WTC11 (cell line): ENCODE data around the gene ADCY5. TPM values are rescaled to one million over a fixed set of nuclear protein-coding genes. Genes with fewer than 3 reads are reported as not detected.

Experiments used
- ATAC-seq: fragments of 200-7000 bp; cut with Tn5 transposase; 2 replicates; pipeline ENCODE4 v1.10.0; 2021; ENCODE audit warnings: mild to moderate bottlenecking, moderate library complexity
- CTCF ChIA-PET: fragments of 300-600 bp; sonication (Branson Sonifier 250); formaldehyde crosslinking; loops from one replicate; lab custom pipeline; 2021; ENCODE audit warnings: antibody characterized with exemption; lab: Charles Lee
- POLR2A ChIA-PET: fragments of 350-600 bp; sonication (Branson Sonifier 250); formaldehyde crosslinking; loops from one replicate; lab custom pipeline; 2021; ENCODE audit warnings: antibody characterized with exemption; lab: Charles Lee
- DNase-seq: peaks from one replicate; pipeline ENCODE4 v3.0.0; 2021; ENCODE audit warnings: low spot score
- H3K27ac Mint-ChIP-seq: 2 replicates; pipeline ENCODE4 v1.8.0; 2021; ENCODE audit warnings: mixed read lengths
- H3K27me3 Mint-ChIP-seq: 2 replicates; pipeline ENCODE4 v1.8.0; 2021; ENCODE audit warnings: low read depth, mild to moderate bottlenecking, moderate library complexity, mixed read lengths
- H3K36me3 Mint-ChIP-seq: 2 replicates; pipeline ENCODE4 v1.8.0; 2021; ENCODE audit warnings: mixed read lengths
- H3K4me1 Mint-ChIP-seq: 2 replicates; pipeline ENCODE4 v1.8.0; 2022; ENCODE audit warnings: mixed read lengths
- H3K4me3 Mint-ChIP-seq: 2 replicates; pipeline ENCODE4 v1.8.0; 2021; ENCODE audit warnings: mild to moderate bottlenecking, moderate library complexity, mixed read lengths
- H3K9me3 Mint-ChIP-seq: 2 replicates; pipeline ENCODE4 v1.8.0; 2021; ENCODE audit warnings: mixed read lengths
- ATF1 ChIP-seq: sonication (generic); formaldehyde crosslinking; IDR thresholded peaks from 2 replicates; pipeline ENCODE4 v1.8.1; 2023; ENCODE audit warnings: mild to moderate bottlenecking, moderate library complexity, missing genetic modification reagents
- GRHL2 ChIP-seq: fragments of 250-450 bp; sonication (Bioruptor Pico); IDR thresholded peaks from 2 replicates; pipeline ENCODE4 v1.8.0; 2022; ENCODE audit warnings: mild to moderate bottlenecking, moderate library complexity; ENCODE audit not compliant: insufficient replicate concordance, severe bottlenecking
- HMGA2 ChIP-seq: fragments of 250-450 bp; sonication (Bioruptor Pico); IDR thresholded peaks from 2 replicates; pipeline ENCODE4 v1.4.0; 2021; ENCODE audit warnings: mild to moderate bottlenecking, moderate library complexity
- PRRX2 ChIP-seq: fragments of 250-450 bp; sonication (Bioruptor Pico); IDR thresholded peaks from 2 replicates; pipeline ENCODE4 v1.8.0; 2021; ENCODE audit warnings: mild to moderate bottlenecking
- RELA ChIP-seq: sonication (generic); formaldehyde crosslinking; IDR thresholded peaks from 2 replicates; pipeline ENCODE4 v1.8.1; 2022; ENCODE audit warnings: missing genetic modification reagents, mild to moderate bottlenecking, borderline replicate concordance
- SP1 ChIP-seq: sonication (generic); formaldehyde crosslinking; conservative IDR thresholded peaks from 2 replicates; pipeline ENCODE4 v1.8.1; 2022; ENCODE audit warnings: missing genetic modification reagents
- TEAD4 ChIP-seq: sonication (generic); formaldehyde crosslinking; IDR thresholded peaks from 2 replicates; pipeline ENCODE4 v1.8.0; 2022; ENCODE audit warnings: mild to moderate bottlenecking, missing genetic modification reagents
- ZBTB21 ChIP-seq: sonication (generic); formaldehyde crosslinking; IDR thresholded peaks from 2 replicates; pipeline ENCODE4 v1.8.1; 2023; ENCODE audit warnings: mild to moderate bottlenecking, missing genetic modification reagents, borderline replicate concordance
- ZNF396 ChIP-seq: fragments of 250-450 bp; sonication (Bioruptor Pico); IDR thresholded peaks from 2 replicates; pipeline ENCODE4 v1.8.0; 2021; ENCODE audit warnings: mild to moderate bottlenecking, moderate library complexity, borderline replicate concordance
- ZNF671 ChIP-seq: fragments of 250-450 bp; sonication (Bioruptor Pico); IDR thresholded peaks from 2 replicates; pipeline ENCODE4 v1.8.0; 2021; ENCODE audit warnings: mild to moderate bottlenecking
- total RNA-seq: library from RNA; stranded (reverse); gene quantifications from 3 replicates; pipeline ENCODE4 v1.2.3, GENCODE V29; 2021
- TF ChIP-seq, protein P1 (sequence below): sonication (generic); formaldehyde crosslinking; IDR thresholded peaks from 2 replicates; pipeline ENCODE4 v1.8.0; 2022; ENCODE audit warnings: mild to moderate bottlenecking, missing genetic modification reagents
- TF ChIP-seq, protein P2 (sequence below): sonication (generic); formaldehyde crosslinking; IDR thresholded peaks from 2 replicates; pipeline ENCODE4 v1.8.0; 2022; ENCODE audit warnings: mild to moderate bottlenecking, missing genetic modification reagents
- TF ChIP-seq, protein P3 (sequence below): sonication (generic); formaldehyde crosslinking; IDR thresholded peaks from 2 replicates; pipeline ENCODE4 v1.8.1; 2023; ENCODE audit warnings: mild to moderate bottlenecking, missing genetic modification reagents, borderline replicate concordance
- TF ChIP-seq, protein P4 (sequence below): fragments of 250-450 bp; sonication (Bioruptor Pico); IDR thresholded peaks from 2 replicates; pipeline ENCODE4 v1.9.0; 2021; ENCODE audit warnings: mild to moderate bottlenecking
- TF ChIP-seq, protein P5 (sequence below): sonication (generic); formaldehyde crosslinking; IDR thresholded peaks from 2 replicates; pipeline ENCODE4 v1.8.1; 2022; ENCODE audit warnings: low read depth, missing genetic modification reagents, borderline replicate concordance

Gene ADCY5
- total RNA-seq, 1 experiment from 2014 or later, result 23.5 TPM

DNA sequence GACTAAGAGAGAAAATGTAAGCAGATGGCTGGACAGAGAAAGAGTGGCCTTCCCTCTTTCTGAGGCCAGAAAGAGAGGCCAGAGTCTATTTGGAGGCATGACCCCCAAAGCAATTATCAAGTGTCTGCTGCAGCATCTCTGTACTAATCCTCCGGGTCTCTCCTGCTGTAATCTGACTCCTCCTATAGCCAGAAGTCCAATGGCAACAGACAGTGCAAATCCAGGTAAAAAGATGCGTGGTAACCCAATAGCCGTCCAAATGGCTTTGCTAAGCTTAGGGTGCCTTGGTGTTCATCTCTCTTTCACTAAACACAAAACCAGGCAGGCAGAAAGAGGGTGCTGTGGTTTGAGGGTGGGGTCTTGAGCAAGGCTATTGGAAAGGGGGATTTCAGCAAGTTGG lies 91.6 kb downstream of the ADCY5 start:
- ChIA-PET CTCF (interaction anchor here (1.0 to 1.4 kb wide), 2 partner anchors 8 to 91 kb away, joined by 3 to 6 read pairs; no protein-coding TSS in a partner anchor), POLR2A (no interaction called here)
- Mint-ChIP-seq H3K27me3 (peaks cover 14% of the 10 kb centered on the region), H3K4me1 (peaks cover 4% of the 10 kb centered on the region; the same call in 1 of the 2 replicates), H3K4me3 (no peak overlapping the region), H3K36me3 (0 out of 2 replicates have a peak, but pooled peaks cover 3% of the 10 kb centered on the region), H3K27ac (no peak overlapping the region), H3K9me3 (peaks cover 17% of the 10 kb centered on the region)
- TF ChIP-seq ZNF396 (CRISPR knock-in tag), result no peak
- no peak for TF ChIP-seq PRRX2
- TF ChIP-seq, protein P1, sequence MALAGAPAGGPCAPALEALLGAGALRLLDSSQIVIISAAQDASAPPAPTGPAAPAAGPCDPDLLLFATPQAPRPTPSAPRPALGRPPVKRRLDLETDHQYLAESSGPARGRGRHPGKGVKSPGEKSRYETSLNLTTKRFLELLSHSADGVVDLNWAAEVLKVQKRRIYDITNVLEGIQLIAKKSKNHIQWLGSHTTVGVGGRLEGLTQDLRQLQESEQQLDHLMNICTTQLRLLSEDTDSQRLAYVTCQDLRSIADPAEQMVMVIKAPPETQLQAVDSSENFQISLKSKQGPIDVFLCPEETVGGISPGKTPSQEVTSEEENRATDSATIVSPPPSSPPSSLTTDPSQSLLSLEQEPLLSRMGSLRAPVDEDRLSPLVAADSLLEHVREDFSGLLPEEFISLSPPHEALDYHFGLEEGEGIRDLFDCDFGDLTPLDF (CRISPR knock-in tag), result no peak
- TF ChIP-seq, protein P2, sequence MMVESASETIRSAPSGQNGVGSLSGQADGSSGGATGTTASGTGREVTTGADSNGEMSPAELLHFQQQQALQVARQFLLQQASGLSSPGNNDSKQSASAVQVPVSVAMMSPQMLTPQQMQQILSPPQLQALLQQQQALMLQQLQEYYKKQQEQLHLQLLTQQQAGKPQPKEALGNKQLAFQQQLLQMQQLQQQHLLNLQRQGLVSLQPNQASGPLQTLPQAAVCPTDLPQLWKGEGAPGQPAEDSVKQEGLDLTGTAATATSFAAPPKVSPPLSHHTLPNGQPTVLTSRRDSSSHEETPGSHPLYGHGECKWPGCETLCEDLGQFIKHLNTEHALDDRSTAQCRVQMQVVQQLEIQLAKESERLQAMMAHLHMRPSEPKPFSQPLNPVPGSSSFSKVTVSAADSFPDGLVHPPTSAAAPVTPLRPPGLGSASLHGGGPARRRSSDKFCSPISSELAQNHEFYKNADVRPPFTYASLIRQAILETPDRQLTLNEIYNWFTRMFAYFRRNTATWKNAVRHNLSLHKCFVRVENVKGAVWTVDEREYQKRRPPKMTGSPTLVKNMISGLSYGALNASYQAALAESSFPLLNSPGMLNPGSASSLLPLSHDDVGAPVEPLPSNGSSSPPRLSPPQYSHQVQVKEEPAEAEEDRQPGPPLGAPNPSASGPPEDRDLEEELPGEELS, result no peak
- TF ChIP-seq, protein P3, sequence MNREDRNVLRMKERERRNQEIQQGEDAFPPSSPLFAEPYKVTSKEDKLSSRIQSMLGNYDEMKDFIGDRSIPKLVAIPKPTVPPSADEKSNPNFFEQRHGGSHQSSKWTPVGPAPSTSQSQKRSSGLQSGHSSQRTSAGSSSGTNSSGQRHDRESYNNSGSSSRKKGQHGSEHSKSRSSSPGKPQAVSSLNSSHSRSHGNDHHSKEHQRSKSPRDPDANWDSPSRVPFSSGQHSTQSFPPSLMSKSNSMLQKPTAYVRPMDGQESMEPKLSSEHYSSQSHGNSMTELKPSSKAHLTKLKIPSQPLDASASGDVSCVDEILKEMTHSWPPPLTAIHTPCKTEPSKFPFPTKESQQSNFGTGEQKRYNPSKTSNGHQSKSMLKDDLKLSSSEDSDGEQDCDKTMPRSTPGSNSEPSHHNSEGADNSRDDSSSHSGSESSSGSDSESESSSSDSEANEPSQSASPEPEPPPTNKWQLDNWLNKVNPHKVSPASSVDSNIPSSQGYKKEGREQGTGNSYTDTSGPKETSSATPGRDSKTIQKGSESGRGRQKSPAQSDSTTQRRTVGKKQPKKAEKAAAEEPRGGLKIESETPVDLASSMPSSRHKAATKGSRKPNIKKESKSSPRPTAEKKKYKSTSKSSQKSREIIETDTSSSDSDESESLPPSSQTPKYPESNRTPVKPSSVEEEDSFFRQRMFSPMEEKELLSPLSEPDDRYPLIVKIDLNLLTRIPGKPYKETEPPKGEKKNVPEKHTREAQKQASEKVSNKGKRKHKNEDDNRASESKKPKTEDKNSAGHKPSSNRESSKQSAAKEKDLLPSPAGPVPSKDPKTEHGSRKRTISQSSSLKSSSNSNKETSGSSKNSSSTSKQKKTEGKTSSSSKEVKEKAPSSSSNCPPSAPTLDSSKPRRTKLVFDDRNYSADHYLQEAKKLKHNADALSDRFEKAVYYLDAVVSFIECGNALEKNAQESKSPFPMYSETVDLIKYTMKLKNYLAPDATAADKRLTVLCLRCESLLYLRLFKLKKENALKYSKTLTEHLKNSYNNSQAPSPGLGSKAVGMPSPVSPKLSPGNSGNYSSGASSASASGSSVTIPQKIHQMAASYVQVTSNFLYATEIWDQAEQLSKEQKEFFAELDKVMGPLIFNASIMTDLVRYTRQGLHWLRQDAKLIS, result no peak
- TF ChIP-seq TEAD4 (CRISPR knock-in tag), result no peak
- TF ChIP-seq ATF1 (CRISPR knock-in tag), result no peak
- no peak for TF ChIP-seq ZBTB21 (CRISPR knock-in tag)
- TF ChIP-seq GRHL2 (CRISPR knock-in tag), result no peak
- no peak for TF ChIP-seq RELA (CRISPR knock-in tag)
- no peak for TF ChIP-seq SP1
- no peak for TF ChIP-seq HMGA2 (CRISPR knock-in tag)
- no peak for TF ChIP-seq ZNF671 (CRISPR knock-in tag)
- TF ChIP-seq, protein P4, sequence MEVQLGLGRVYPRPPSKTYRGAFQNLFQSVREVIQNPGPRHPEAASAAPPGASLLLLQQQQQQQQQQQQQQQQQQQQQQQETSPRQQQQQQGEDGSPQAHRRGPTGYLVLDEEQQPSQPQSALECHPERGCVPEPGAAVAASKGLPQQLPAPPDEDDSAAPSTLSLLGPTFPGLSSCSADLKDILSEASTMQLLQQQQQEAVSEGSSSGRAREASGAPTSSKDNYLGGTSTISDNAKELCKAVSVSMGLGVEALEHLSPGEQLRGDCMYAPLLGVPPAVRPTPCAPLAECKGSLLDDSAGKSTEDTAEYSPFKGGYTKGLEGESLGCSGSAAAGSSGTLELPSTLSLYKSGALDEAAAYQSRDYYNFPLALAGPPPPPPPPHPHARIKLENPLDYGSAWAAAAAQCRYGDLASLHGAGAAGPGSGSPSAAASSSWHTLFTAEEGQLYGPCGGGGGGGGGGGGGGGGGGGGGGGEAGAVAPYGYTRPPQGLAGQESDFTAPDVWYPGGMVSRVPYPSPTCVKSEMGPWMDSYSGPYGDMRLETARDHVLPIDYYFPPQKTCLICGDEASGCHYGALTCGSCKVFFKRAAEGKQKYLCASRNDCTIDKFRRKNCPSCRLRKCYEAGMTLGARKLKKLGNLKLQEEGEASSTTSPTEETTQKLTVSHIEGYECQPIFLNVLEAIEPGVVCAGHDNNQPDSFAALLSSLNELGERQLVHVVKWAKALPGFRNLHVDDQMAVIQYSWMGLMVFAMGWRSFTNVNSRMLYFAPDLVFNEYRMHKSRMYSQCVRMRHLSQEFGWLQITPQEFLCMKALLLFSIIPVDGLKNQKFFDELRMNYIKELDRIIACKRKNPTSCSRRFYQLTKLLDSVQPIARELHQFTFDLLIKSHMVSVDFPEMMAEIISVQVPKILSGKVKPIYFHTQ (CRISPR knock-in tag), result no peak
- TF ChIP-seq, protein P5, sequence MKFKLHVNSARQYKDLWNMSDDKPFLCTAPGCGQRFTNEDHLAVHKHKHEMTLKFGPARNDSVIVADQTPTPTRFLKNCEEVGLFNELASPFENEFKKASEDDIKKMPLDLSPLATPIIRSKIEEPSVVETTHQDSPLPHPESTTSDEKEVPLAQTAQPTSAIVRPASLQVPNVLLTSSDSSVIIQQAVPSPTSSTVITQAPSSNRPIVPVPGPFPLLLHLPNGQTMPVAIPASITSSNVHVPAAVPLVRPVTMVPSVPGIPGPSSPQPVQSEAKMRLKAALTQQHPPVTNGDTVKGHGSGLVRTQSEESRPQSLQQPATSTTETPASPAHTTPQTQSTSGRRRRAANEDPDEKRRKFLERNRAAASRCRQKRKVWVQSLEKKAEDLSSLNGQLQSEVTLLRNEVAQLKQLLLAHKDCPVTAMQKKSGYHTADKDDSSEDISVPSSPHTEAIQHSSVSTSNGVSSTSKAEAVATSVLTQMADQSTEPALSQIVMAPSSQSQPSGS (CRISPR knock-in tag), result no peak
- ATAC-seq, result peak; percentile 60
- DNase-seq, result no peak
